OCI-LY7 (cell line): ENCODE data around the gene LRRC55. TPM values are rescaled to one million over a fixed set of nuclear protein-coding genes. Genes with fewer than 3 reads are reported as not detected.

Experiments used
- BruUV-seq: library from RNA; stranded (reverse); fragments of 400-500 nt; replicated peaks from 2 replicates; lab custom pipeline; 2021; lab: Mats Ljungman, UMichigan
- CTCF ChIA-PET: fragments of 300-600 bp; sonication (Branson Sonifier 250); formaldehyde crosslinking; loops from one replicate; lab custom pipeline; 2022; ENCODE audit warnings: antibody characterized with exemption; ENCODE audit not compliant: unreplicated experiment; lab: Charles Lee
- POLR2A ChIA-PET: fragments of 300-600 bp; sonication (Branson Sonifier 250); formaldehyde crosslinking; loops from one replicate; lab custom pipeline; 2022; ENCODE audit warnings: antibody characterized with exemption; lab: Charles Lee
- DNase-seq: peaks from one replicate; pipeline ENCODE4 v3.0.0-alpha.2; 2015; ENCODE audit warnings: low spot score
- H2AFZ ChIP-seq: fragments of 200-600 bp; sonication (generic), shearing (Covaris generic); 2 replicates; pipeline ENCODE4 v1.6.1; 2014; ENCODE audit warnings: mild to moderate bottlenecking, antibody characterized with exemption, low read length, moderate library complexity
- H3K27ac ChIP-seq: fragments of 200-600 bp; sonication (generic); 2 replicates; pipeline ENCODE4 v1.5.1; 2014; ENCODE audit warnings: mixed run types, low read depth, mild to moderate bottlenecking, moderate library complexity, low read length, inconsistent platforms; ENCODE audit not compliant: poor library complexity, severe bottlenecking
- H3K36me3 ChIP-seq: fragments of 200-600 bp; sonication (generic); 2 replicates; pipeline ENCODE4 v1.6.1; 2014; ENCODE audit warnings: mild to moderate bottlenecking, antibody characterized with exemption, low read length, moderate library complexity, mixed read lengths; ENCODE audit not compliant: insufficient read depth
- H3K4me1 ChIP-seq: fragments of 200-600 bp; sonication (generic); 2 replicates; pipeline ENCODE4 v1.5.1; 2014; ENCODE audit warnings: mild to moderate bottlenecking, low read length; ENCODE audit not compliant: insufficient read depth, poor library complexity, severe bottlenecking
- H3K4me2 ChIP-seq: fragments of 200-600 bp; sonication (generic); 2 replicates; pipeline ENCODE4 v1.6.1; 2014; ENCODE audit warnings: mild to moderate bottlenecking, low read length
- H3K4me3 ChIP-seq: fragments of 200-600 bp; sonication (generic); 2 replicates; pipeline ENCODE4 v1.5.1; 2014; ENCODE audit warnings: mild to moderate bottlenecking, low read depth, low read length; ENCODE audit not compliant: poor library complexity, severe bottlenecking
- H3K79me2 ChIP-seq: fragments of 200-600 bp; sonication (generic); 2 replicates; pipeline ENCODE4 v1.6.1; 2016; ENCODE audit warnings: low read depth, mild to moderate bottlenecking, low read length, moderate library complexity, mixed read lengths; ENCODE audit not compliant: insufficient read depth
- H3K9me2 ChIP-seq: fragments of 200-600 bp; sonication (generic); 2 replicates; pipeline ENCODE4 v1.6.1; 2016; ENCODE audit warnings: mild to moderate bottlenecking, low read length, mixed read lengths; ENCODE audit not compliant: insufficient read depth
- H3K9me3 ChIP-seq: fragments of 200-600 bp; sonication (generic); 2 replicates; pipeline ENCODE4 v1.6.1; 2014; ENCODE audit warnings: mild to moderate bottlenecking, mixed run types, low read length, mixed read lengths
- H4K20me1 ChIP-seq: fragments of 200-600 bp; sonication (generic); 2 replicates; pipeline ENCODE4 v1.6.1; 2014; ENCODE audit warnings: mild to moderate bottlenecking, antibody characterized with exemption, low read length, moderate library complexity, mixed read lengths; ENCODE audit not compliant: insufficient read depth
- CTCF ChIP-seq: fragments of 200-600 bp; sonication (generic); conservative IDR thresholded peaks from 2 replicates; pipeline ENCODE4 v1.5.1; 2014; ENCODE audit warnings: mild to moderate bottlenecking, antibody characterized with exemption, low read length, moderate library complexity, mixed read lengths
- EZH2phosphoT487 ChIP-seq: fragments of 200-600 bp; sonication (generic); IDR thresholded peaks from 2 replicates; pipeline ENCODE4 v1.6.1; 2018; ENCODE audit warnings: low read depth, borderline replicate concordance, mild to moderate bottlenecking, mixed run types, antibody characterized with exemption, low read length, moderate library complexity, mixed read lengths
- intact Hi-C: fragments of 100-400 bp; cut with micrococcal nuclease; formaldehyde crosslinking; loops from one replicate; pipeline ENCODE4 v1.10.0; 2022; ENCODE audit not compliant: unreplicated experiment
- total RNA-seq, 2 experiments: library from RNA; depleted of rRNA in 1 of 2; stranded (reverse); fragments of >200 nt in 1 of 2; shearing (Covaris generic) in 1 of 2; gene quantifications; 2 replicates each; pipeline ENCODE4 v1.2.3, GENCODE V29; 2014 to 2022

LRRC55 gene
- total RNA-seq, 2 experiments from 2014 or later = not detected

- POLR2A ChIA-PET = no interaction called here
- intact Hi-C loops = no loop called here
- CTCF ChIA-PET = no interaction called here
Observed at GRCh38 chr11:57207168-57207567, 25.4 kb downstream of the LRRC55 start.

GRCh38 chr11:57210781-57211180 is 29.0 kb downstream of the LRRC55 start:
- no peaks in the 10 kb centered on the region for H3K9me3 ChIP-seq
- H3K4me3 ChIP-seq = no peak overlapping the region
- CTCF ChIA-PET = no interaction called here
- no peak overlapping the region for H3K27ac ChIP-seq
- POLR2A ChIA-PET = interaction anchor here (0.8 kb wide), 1 partner anchor 235 kb away, joined by 3 read pairs; no protein-coding TSS in a partner anchor
- intact Hi-C loops = no loop called here
- no peaks in the 10 kb centered on the region for H4K20me1 ChIP-seq
- no peaks in the 10 kb centered on the region for H3K4me1 ChIP-seq
- BruUV-seq = no TSS peak
- H3K4me2 ChIP-seq = no peak overlapping the region
- H3K36me3 ChIP-seq = no peaks in the 10 kb centered on the region
- H3K79me2 ChIP-seq = no peaks in the 10 kb centered on the region
- no peak overlapping the region for H2AFZ ChIP-seq
- no peak for DNase-seq
- no peaks in the 10 kb centered on the region for H3K9me2 ChIP-seq
- TF ChIP-seq CTCF (no peak), EZH2phosphoT487 (no peak)

More at GRCh38 chr11:57207168-57207567, 25.4 kb downstream of the LRRC55 start:
- BruUV-seq = no TSS peak
- Histone ChIP-seq H3K79me2 (no peaks in the 10 kb centered on the region), H3K27ac (no peak overlapping the region), H3K9me3 (no peaks in the 10 kb centered on the region), H4K20me1 (no peaks in the 10 kb centered on the region), H3K9me2 (no peaks in the 10 kb centered on the region), H3K36me3 (no peaks in the 10 kb centered on the region), H3K4me1 (no peaks in the 10 kb centered on the region), H3K4me2 (no peak overlapping the region), H3K4me3 (no peak overlapping the region), H2AFZ (no peak overlapping the region)
- DNase-seq = no peak
- TF ChIP-seq CTCF = no peak
- TF ChIP-seq EZH2phosphoT487 = no peak

- no peak overlapping the region for H3K4me2 ChIP-seq
- BruUV-seq = no TSS peak
- no peaks in the 10 kb centered on the region for H3K9me3 ChIP-seq
- no peaks in the 10 kb centered on the region for H3K4me1 ChIP-seq
- CTCF ChIA-PET = no interaction called here
- H3K36me3 ChIP-seq = no peaks in the 10 kb centered on the region
- no peaks in the 10 kb centered on the region for H3K79me2 ChIP-seq
- H2AFZ ChIP-seq = no peak overlapping the region
- H3K4me3 ChIP-seq = no peak overlapping the region
- POLR2A ChIA-PET = interaction anchor here (0.9 kb wide), 1 partner anchor 10 kb away, joined by 4 read pairs; no protein-coding TSS in a partner anchor
- no peaks in the 10 kb centered on the region for H4K20me1 ChIP-seq
- no peaks in the 10 kb centered on the region for H3K9me2 ChIP-seq
- no peak overlapping the region for H3K27ac ChIP-seq
- TF ChIP-seq CTCF (no peak), EZH2phosphoT487 (no peak)
- peak; percentile 15 for DNase-seq
- intact Hi-C loops = no loop called here
Observed at GRCh38 chr11:57213342-57214097, 31.8 kb downstream of the LRRC55 start.
